IPS DF 4.7 (cell line): ENCODE data around the gene MRPL24.
"Not testable (repeated sequence)": the region's sequence is repeated elsewhere in the genome, so short reads cannot be mapped to it uniquely, and the experiment has no call there.

Source experiments
- DNase-seq: peaks from one replicate; pipeline ENCODE4 v3.0.0-alpha.2; 2013; ENCODE audit warnings: low spot score; ENCODE audit errors: extremely low read depth

MRPL24 gene

DNA sequence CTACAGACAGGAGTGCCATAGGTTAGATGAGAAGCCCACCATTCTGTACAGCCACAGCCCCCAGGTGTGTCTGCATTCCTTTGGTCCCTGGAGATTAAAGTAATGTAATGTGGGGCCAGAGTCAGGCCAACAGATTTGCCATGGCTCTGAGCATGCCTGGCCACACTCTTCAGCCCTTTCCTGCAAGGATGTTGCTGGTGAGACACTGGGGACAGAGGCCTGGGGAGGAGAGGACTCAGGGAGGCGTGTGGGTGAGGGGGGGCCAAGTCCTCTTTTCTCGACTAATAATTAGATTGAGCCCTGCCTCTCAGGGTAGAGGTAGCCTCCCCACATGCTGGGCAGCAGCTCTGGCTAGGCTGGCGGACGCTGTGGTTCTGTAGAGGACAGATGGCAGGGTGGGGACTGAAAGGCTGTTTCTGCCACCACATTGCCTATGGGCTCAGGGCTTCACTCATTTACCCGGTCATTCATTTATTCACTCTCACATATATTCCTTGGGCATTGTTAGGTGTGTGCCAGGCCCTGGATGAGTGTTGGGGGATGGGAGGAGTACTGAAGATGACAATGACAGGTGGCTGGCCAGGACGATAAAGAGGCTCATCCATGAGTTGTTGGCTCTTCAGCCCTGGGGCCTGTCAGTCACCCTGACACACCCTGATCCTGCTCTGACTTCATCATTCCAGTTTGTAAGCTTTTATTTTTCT is 19.4 kb upstream of the MRPL24 start:
- no peak for DNase-seq

DNA sequence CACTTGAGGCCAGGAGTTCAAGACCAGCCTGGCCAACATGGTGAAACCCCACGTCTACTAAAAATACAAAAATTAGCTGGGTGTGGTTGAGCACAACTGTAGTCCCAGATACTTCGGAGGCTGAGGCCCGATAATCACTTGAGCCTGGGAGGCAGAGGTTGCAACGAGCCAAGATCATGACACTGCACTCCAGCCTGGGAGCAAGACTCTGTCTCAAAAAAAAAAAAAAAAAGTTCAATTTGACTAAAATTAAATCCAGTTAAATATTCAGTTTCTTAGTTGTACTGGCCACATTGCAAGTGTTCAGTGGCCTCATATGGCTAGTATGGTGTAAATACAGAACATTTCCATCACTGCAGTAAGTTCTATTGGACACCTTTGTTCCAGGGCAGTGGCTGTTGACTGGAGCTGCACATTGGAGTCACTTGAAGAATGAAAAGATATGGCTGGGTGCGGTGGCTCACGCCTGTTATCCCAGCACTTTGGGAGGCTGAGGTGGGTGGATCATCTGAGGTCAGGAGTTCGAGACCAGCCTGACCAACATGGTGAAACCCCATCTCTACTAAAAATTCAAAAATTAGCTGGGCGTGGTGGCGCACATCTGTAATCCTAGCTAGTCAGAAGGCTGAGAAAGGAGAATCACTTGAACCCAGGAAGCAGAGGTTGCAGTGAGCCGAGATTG is 16.8 kb upstream of the MRPL24 start:
- DNase-seq = not testable (repeated sequence)

- no peak for DNase-seq
Measured at GRCh38 chr1:156756355-156756754, 15.5 kb upstream of the MRPL24 start.

- DNase-seq = no peak
Measured at GRCh38 chr1:156755527-156755950, 14.7 kb upstream of the MRPL24 start.

DNA sequence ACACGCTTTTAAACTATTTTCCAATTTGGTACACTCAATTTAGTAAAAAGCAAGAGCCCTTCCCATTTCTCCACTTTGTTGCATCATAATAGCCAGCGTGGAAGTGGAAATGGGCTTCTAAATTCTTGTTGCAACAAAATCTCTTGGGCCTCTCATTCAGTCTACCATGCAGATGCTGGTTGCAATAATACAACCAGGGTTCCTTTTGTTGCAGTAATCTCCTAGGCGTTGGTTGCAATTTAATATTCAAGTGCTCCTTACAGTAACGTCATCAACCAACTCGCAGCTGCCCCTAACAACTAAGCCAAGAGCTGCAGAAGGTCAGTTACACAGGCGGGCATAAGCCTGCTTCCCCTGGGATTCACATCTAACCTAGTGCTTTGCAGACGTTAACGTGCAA is 13.3 kb upstream of the MRPL24 start:
- DNase-seq = no peak

GRCh38 chr1:156752843-156753482 is 12.1 kb upstream of the MRPL24 start:
- no peak for DNase-seq

DNA sequence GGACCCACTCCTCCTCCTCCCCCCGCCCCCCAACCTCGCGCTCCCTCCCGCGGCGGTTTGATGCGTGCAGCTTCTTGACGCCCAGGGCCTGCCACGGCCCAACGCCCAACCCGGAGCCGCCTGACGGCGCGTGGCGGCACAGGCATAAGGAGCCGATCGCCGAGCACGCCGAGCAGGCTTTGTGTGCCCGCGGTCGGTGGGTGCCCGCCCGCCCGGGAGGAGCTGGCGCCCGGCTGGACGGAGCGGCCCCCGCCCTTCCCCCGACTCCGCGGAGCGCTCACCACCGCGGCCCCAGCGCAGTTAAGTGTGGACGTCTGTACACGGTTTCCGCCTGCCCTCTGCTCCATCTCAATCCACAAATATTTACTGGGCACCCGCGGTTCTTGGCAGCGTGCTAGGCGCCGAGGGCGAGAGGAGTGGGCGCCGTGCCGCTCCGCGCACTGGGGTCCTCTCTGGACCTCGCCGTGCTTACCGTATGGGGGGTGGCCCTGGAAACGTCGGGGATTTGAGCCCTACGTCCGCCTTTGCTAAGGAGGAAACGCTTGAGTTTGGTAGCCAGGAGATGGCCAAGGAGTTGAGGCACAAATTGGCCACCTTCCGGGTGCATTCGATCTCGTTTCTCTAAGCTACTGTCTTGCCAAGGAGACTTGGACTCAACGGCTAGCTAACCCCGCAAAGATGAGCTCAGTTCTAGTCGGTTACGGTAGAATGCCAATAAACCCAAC is 11.0 kb upstream of the MRPL24 start:
- peak; percentile 69 for DNase-seq

GRCh38 chr1:156751451-156751756 is 10.5 kb upstream of the MRPL24 start, which contains the start of gene HDGF:
Gene HDGF (minus strand): TSS chr1:156751675. CDS start chr1:156751429, 246 bp downstream.
- no peak for DNase-seq

- no peak for DNase-seq
Measured at GRCh38 chr1:156750711-156751450, 10.0 kb upstream of the MRPL24 start.

DNA sequence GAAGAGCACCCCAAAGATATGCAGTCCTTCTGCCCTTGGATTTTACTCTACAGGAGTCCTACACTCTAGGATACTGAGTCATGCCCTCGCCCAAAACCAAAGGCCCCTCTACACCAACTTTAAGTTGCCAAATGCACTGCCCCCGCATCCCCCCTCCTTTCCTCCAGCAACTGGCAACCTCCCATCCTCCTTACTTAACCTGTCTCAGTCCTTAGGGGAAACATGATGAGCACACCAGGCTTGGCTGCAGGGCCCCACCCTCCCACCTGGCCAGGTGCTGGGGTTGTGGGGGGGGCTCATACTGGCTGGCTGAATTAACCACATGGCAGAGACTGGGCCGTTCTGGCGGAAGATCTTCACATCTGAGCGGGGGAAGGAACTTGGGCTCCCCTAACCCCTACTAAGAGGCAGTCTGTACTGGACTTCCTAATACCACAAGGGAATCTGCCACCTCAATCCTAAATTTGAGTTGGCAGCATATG is 9.3 kb upstream of the MRPL24 start:
- no peak for DNase-seq

DNA sequence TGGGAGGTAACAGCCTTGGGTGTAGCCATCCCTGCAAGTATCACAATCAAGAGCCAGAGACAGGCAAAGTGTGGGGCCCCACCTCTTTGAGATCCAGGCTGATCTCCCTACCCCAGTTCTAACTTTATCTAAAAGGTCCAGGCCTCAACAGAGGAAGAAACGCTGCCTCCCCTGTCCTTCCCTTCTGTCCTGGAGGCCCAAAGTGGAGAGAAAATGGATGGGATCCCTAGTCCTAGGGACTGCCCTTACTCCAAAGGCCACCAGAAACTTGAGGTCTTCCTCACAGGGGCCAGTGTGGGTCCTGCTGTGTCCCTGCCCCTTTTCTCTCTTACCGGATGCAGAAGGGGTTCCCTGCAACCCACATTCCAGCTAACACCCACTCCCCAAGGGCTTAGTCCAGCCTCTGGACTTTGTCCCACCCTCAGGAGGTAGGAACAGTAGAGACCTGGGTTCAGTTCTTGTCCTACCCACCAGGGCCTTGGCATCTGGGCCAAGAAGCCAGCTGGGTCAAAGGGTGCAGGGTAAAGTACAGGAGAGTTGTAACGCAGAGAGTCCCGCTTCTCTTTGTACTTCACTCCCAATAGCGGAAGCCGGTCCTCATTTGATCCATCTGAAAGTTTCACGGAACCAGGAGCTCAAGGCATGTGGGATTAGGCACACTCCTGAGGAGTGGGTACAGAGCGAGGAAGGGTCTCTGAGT is 8.7 kb upstream of the MRPL24 start:
- DNase-seq = no peak

DNA sequence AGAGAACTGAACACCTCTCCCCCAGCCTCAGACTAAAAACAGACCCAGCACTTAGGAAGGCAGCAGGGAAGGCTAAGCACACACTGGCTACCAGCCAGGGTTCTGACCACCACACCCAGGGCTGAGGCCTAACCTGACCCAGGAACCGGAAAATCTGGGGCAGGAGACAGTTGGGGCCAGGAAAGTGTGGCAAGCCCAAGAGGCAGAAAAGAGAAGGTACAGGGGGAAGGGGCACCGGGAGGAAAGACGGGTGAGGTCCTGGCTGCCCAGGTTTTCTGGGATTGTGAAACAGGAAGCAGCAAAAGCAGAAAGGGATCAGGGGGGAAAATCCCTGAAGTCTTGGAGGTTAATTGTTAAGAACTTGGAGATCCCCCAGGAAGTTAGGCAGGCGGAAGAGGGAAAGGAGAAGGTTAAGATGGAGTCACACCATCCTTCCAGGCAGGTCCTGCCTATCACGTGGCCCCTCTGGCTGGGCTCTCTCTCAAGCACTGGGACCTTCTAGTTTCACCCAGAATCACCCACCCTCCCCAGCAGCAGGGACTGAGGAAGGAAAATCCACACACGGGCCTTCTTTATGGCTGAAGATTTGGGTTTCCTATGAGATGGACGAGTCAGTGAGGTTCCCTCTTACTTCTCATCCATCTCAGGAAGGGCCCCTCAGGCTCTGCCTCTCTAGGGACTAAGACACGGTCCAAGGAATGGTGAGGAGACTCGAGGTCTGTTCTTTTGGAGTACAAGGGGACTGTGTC is 8.0 kb upstream of the MRPL24 start:
- no peak for DNase-seq

DNA sequence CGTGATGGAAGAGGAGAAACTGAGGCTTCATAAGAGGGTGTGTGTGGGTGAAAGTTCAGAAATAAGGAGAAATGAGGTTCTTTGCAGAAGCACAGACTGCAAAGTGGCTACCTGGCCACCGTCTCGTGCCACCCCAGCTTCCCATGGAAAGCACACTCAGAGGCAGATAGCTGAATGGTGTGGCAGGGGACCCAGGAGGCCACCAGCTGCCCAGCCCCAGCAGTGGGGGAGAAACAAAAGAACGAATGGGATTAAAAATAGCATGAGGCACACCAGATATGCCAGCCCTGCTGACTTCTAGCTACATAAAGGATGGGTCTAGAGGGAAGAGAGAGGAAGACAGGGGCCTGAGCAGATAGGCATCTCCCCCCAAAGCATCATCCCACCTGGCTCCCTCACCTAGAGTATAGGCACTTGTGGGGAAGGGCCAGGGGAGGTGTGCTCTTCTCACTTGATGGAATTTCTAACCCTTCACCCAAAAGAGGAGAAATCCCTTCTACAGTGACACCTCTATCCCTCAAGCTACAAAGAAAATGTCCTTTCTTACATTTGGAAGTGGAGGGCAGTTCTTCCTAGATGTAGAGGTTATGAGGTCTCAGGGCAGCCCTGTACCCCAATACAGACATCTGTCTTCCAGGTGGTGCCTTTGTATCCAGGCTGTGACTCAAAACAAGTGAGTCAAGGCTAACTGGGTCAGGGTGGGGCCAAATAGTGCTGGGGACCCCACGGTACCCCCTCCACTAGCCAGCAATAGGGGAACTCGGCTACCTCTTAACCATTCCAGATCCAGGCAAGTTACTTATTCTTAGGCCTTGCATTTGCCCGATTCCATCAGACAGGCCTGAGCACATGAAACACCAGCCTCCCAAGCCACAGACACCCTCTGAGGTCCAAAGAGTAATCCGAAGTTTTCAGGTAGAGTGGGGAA is 7.1 kb upstream of the MRPL24 start:
- no peak for DNase-seq

DNA sequence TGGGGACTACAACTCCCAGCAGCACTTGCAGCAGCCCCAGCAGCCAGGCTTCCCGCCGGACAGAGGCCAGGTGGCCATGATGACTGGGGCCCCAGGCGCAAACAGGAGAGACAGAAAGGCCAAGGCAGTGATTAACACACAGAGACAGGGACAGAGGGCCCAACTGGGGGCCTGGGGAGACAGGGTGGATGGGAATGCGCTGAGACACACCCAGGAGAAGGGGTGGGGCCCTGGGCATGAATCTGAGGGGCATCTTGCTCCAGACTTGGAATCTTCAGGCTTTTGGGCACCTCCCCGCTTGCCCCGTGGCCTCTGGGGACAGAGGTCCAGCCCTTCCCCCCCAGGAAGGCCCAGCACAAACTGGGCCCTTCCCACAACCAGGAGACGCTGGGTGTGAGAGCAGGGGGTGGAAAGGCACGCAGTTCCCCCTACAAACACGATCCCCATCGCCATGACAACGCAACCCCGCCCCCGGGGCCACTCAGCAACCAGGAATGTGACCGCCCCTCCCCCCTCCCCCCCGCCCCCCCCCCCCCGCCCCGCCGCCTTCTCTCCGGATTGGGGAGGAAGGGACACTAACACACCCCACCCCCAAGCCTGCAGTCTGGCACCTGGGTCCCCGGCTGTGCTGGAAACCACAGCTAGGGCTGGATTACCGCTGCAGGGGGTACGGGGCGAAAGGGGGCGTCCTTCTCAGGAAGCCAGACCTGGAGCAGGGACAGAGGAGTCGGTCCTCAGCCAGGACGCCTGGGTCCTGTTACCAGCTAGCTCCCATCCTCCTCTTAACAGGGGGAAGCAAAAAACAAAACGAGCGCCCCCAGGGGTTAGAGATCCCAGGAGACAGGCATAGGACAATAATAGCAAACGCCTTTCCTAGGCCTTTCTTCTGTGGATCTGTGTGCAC is 6.1 kb upstream of the MRPL24 start:
- DNase-seq = no peak

- DNase-seq = no peak
Measured at GRCh38 chr1:156746406-156746727, 5.5 kb upstream of the MRPL24 start.

DNA sequence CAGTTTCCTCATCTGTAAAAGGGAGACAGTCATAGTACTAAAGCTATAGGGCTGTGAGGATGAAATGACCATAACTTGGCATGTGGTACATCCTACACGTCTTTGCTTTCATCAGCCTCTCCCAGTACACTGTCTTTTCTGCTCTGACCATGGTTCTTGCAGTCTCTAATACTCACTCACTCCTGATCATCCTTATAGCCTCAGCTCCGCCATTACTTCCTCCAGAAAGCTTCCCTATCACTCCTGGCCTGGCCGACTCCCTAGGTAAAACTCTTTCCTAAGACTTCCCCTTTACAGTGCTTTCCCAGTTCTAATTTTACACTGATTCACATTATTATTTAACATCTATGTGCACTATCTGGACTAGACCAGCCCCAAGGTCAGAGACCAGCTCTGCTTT is 5.0 kb upstream of the MRPL24 start:
- no peak for DNase-seq

- no peak for DNase-seq
Measured at GRCh38 chr1:156744786-156745419, 4.0 kb upstream of the MRPL24 start.
